Epithelial cell of proximal tubule (primary cell): Measurements from ENCODE around the gene ELOVL2. TPM values are rescaled to one million over a fixed set of nuclear protein-coding genes. Genes with fewer than 3 reads are reported as not detected.

Experiments used
- DNase-seq: peaks from one replicate; pipeline ENCODE4 v3.0.0-alpha.2; 2011; ENCODE audit warnings: low read depth
- H3K4me3 ChIP-seq: 2 replicates; pipeline ENCODE4 v1.5.1; 2011; ENCODE audit warnings: low read depth, mild to moderate bottlenecking, low read length
- total RNA-seq: library from RNA; depleted of rRNA; stranded (reverse); fragments of >200 nt; gene quantifications from 2 replicates; pipeline ENCODE4 v1.2.3, GENCODE V29; 2015
- TF ChIP-seq, protein P1 (sequence below): conservative IDR thresholded peaks from 2 replicates; pipeline ENCODE4 v1.5.1; 2012; ENCODE audit warnings: low read depth, mild to moderate bottlenecking, low read length

Gene ELOVL2
- total RNA-seq, 1 donor from 2014 or later: 1.3 TPM

- TF ChIP-seq, protein P1, sequence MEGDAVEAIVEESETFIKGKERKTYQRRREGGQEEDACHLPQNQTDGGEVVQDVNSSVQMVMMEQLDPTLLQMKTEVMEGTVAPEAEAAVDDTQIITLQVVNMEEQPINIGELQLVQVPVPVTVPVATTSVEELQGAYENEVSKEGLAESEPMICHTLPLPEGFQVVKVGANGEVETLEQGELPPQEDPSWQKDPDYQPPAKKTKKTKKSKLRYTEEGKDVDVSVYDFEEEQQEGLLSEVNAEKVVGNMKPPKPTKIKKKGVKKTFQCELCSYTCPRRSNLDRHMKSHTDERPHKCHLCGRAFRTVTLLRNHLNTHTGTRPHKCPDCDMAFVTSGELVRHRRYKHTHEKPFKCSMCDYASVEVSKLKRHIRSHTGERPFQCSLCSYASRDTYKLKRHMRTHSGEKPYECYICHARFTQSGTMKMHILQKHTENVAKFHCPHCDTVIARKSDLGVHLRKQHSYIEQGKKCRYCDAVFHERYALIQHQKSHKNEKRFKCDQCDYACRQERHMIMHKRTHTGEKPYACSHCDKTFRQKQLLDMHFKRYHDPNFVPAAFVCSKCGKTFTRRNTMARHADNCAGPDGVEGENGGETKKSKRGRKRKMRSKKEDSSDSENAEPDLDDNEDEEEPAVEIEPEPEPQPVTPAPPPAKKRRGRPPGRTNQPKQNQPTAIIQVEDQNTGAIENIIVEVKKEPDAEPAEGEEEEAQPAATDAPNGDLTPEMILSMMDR: no peak
- peak overlapping the region; percentile 41 for H3K4me3 ChIP-seq
- peak; percentile 47 for DNase-seq
Measured at GRCh38 chr6:11043378-11043960, 636 bp downstream of the ELOVL2 start.

- no peak overlapping the region for H3K4me3 ChIP-seq
- TF ChIP-seq, protein P1: no peak
- DNase-seq: no peak
Measured at GRCh38 chr6:11042750-11043377, 1.2 kb downstream of the ELOVL2 start.

- H3K4me3 ChIP-seq: no peak overlapping the region
- no peak for DNase-seq
Measured at GRCh38 chr6:11042025-11042749, 1.9 kb downstream of the ELOVL2 start.

GRCh38 chr6:11040134-11040533 lies 4.0 kb downstream of the ELOVL2 start:
- H3K4me3 ChIP-seq: no peak overlapping the region
- DNase-seq: no peak
- TF ChIP-seq, protein P1: no peak

More at GRCh38 chr6:11042025-11042749, 1.9 kb downstream of the ELOVL2 start:
- TF ChIP-seq, protein P1: no peak

- H3K4me3 ChIP-seq: no peak overlapping the region
- DNase-seq: no peak
- TF ChIP-seq, protein P1: no peak
Measured at GRCh38 chr6:11039040-11039439, 5.1 kb downstream of the ELOVL2 start.

DNA sequence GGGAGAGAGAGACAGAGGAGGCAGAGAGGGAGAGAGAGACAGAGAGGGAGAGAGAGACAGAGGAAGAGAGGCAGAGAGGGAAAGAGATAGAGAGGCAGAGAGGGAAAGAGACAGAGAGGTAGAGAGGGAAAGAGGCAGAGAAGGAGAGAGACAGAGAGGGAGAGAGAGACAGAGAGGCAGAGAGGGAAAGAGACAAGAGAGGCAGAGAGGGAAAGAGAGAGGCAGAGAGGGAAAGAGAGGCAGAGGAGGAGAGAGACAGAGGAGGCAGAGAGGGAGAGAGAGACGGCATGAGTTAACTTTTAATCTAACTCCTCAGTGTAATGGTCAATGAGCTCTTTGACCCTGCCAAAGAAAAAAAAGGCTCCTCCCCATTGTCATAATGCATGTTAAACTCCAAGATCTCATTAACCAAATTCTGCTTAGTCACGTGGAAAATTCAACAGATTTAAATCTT lies 7.1 kb downstream of the ELOVL2 start:
- TF ChIP-seq, protein P1: no peak
- DNase-seq: no peak

More for the DNA sequence above, 7.1 kb downstream of the ELOVL2 start:
- H3K4me3 ChIP-seq: no peak overlapping the region
